Peyer's patch (tissue), 4 donors: ENCODE measurements around the gene ATP1B2. TPM values are rescaled to one million over a fixed set of nuclear protein-coding genes. Genes with fewer than 3 reads are reported as not detected.

Source experiments
- DNase-seq, 3 donors: peaks; one replicate each; pipeline ENCODE4 v3.0.0-alpha.2; 2017 to 2019
- H3K27ac ChIP-seq, 4 donors: fragments of 200-600 bp; sonication (generic); one replicate each; pipeline ENCODE4 v1.5.1; 2016 to 2019
- H3K27me3 ChIP-seq, 2 donors: fragments of 200-600 bp; sonication (generic); one replicate each; pipeline ENCODE4 v1.5.1; 2019
- H3K36me3 ChIP-seq, 3 donors: fragments of 200-600 bp; sonication (generic); one replicate each; pipeline ENCODE4 v1.5.1; 2016 to 2019
- H3K4me1 ChIP-seq, 4 donors: fragments of 200-600 bp; sonication (generic); one replicate each; pipeline ENCODE4 v1.5.1; 2016 to 2019
- H3K4me3 ChIP-seq, 4 donors: fragments of 200-600 bp; sonication (generic); 1 replicate in 3 of 4; 2 replicates in 1 of 4; pipeline ENCODE4 v1.5.1; 2016 to 2019; ENCODE audit warnings: mild to moderate bottlenecking in 1 of 4
- H3K9me3 ChIP-seq, 4 donors: fragments of 200-600 bp; sonication (generic); one replicate each; pipeline ENCODE4 v1.5.1; 2016 to 2019; ENCODE audit warnings: mild to moderate bottlenecking in 1 of 4
- POLR2A ChIP-seq, 2 donors: fragments of 450-650 bp; IDR thresholded peaks; one replicate each; pipeline ENCODE4 v1.5.1; 2017; ENCODE audit warnings: antibody characterized with exemption in 2 of 2, mild to moderate bottlenecking in 2 of 2, moderate library complexity in 2 of 2
- total RNA-seq, 4 donors: library from RNA; depleted of rRNA; stranded (reverse); fragments of >200 nt; gene quantifications; one replicate each; pipeline ENCODE4 v1.1.0, GENCODE V29; 2016
- TF ChIP-seq, protein P1 (sequence below), 6 experiments: fragments of 450-650 bp in 4 of 6; fragments of 200-600 bp in 2 of 6; sonication (generic) in 1 of 6; IDR thresholded peaks; one replicate each; pipeline ENCODE4 v1.5.1; 2017 to 2019; ENCODE audit warnings: antibody characterized with exemption in 6 of 6, mild to moderate bottlenecking in 3 of 6, moderate library complexity in 1 of 6

Gene ATP1B2
- total RNA-seq, 4 donors from 2014 or later, result 0.47 TPM; not detected in 3

GRCh38 chr17:7652388-7653356 is 1.9 kb downstream of the ATP1B2 start:
- TF ChIP-seq, protein P1, sequence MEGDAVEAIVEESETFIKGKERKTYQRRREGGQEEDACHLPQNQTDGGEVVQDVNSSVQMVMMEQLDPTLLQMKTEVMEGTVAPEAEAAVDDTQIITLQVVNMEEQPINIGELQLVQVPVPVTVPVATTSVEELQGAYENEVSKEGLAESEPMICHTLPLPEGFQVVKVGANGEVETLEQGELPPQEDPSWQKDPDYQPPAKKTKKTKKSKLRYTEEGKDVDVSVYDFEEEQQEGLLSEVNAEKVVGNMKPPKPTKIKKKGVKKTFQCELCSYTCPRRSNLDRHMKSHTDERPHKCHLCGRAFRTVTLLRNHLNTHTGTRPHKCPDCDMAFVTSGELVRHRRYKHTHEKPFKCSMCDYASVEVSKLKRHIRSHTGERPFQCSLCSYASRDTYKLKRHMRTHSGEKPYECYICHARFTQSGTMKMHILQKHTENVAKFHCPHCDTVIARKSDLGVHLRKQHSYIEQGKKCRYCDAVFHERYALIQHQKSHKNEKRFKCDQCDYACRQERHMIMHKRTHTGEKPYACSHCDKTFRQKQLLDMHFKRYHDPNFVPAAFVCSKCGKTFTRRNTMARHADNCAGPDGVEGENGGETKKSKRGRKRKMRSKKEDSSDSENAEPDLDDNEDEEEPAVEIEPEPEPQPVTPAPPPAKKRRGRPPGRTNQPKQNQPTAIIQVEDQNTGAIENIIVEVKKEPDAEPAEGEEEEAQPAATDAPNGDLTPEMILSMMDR (IDR thresholded peaks at IDR 0.05), result no peak
- no peak for TF ChIP-seq POLR2A (IDR thresholded peaks at IDR 0.05)
- peaks cover 0 to 23% of the 10 kb centered on the region in 2 donors for H3K27me3 ChIP-seq
- no peak overlapping the region for H3K27ac ChIP-seq
- H3K4me1 ChIP-seq, result peaks cover 0 to 20% (median 12%) of the 10 kb centered on the region in 4 donors
- H3K4me3 ChIP-seq, result no peak overlapping the region
- DNase-seq, result no peak
- no peaks in the 10 kb centered on the region for H3K9me3 ChIP-seq
- H3K36me3 ChIP-seq, result no peaks in the 10 kb centered on the region

DNA sequence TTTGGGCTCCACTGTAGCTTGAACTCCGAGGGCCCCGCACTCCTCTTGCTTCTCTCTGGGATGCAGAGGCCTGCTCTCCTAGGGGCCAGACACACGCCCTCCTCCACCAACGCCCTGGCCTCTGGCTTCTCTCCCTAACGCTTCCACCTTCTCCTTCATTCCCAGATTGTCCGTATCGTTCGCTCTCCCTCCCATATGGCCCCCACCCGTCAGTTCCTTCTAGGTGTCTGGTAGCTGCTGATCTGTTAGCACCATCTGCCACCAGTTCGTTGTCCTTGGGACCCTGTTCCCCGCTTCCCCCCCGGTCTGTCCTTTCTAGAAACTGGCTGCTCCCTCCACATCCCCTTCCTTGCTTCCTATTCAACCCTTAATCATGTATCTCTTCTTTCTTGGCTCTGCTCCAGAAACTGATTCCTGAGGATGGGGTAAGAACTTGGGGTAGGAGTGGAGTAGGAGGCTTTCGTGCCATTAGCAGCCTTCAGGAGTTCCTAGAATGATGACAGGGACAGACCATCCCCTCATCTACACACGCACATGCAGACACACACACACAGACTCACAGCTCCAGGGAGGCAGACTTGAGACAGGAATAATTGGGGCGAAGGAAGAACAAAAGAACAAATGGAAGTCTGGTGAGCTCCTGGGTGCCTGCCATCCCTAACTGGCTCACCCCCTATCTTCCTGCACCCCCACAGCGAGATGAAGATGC is 4.3 kb downstream of the ATP1B2 start:
- Histone ChIP-seq H3K27ac (no peak overlapping the region), H3K27me3 (peaks cover 0 to 20% of the 10 kb centered on the region in 2 donors), H3K4me3 (no peak overlapping the region), H3K36me3 (no peaks in the 10 kb centered on the region), H3K9me3 (no peaks in the 10 kb centered on the region), H3K4me1 (peaks cover 0 to 18% (median 11%) of the 10 kb centered on the region in 4 donors)
- no peak for DNase-seq
- TF ChIP-seq, protein P1 (IDR thresholded peaks at IDR 0.05), result no peak
- TF ChIP-seq POLR2A (IDR thresholded peaks at IDR 0.05), result no peak

- H3K4me3 ChIP-seq, result no peak overlapping the region
- no peaks in the 10 kb centered on the region for H3K36me3 ChIP-seq
- peaks cover 0 to 13% (median 6%) of the 10 kb centered on the region in 4 donors for H3K4me1 ChIP-seq
- no peak for DNase-seq
- TF ChIP-seq POLR2A (IDR thresholded peaks at IDR 0.05), result no peak
- TF ChIP-seq, protein P1 (IDR thresholded peaks at IDR 0.05), result no peak
- H3K27ac ChIP-seq, result no peak overlapping the region
- H3K9me3 ChIP-seq, result no peaks in the 10 kb centered on the region
- peaks cover 0 to 15% of the 10 kb centered on the region in 2 donors for H3K27me3 ChIP-seq
Measured at GRCh38 chr17:7655541-7655840, 4.8 kb downstream of the ATP1B2 start.

- Histone ChIP-seq H3K27me3 (no peaks in the 10 kb centered on the region), H3K27ac (no peak overlapping the region), H3K4me1 (no peaks in the 10 kb centered on the region), H3K4me3 (no peak overlapping the region), H3K9me3 (no peaks in the 10 kb centered on the region), H3K36me3 (no peaks in the 10 kb centered on the region)
- TF ChIP-seq, protein P1 (IDR thresholded peaks at IDR 0.05), result no peak
- no peak for TF ChIP-seq POLR2A (IDR thresholded peaks at IDR 0.05)
- no peak for DNase-seq
Measured at GRCh38 chr17:7656958-7657609, 6.4 kb downstream of the ATP1B2 start.

DNA sequence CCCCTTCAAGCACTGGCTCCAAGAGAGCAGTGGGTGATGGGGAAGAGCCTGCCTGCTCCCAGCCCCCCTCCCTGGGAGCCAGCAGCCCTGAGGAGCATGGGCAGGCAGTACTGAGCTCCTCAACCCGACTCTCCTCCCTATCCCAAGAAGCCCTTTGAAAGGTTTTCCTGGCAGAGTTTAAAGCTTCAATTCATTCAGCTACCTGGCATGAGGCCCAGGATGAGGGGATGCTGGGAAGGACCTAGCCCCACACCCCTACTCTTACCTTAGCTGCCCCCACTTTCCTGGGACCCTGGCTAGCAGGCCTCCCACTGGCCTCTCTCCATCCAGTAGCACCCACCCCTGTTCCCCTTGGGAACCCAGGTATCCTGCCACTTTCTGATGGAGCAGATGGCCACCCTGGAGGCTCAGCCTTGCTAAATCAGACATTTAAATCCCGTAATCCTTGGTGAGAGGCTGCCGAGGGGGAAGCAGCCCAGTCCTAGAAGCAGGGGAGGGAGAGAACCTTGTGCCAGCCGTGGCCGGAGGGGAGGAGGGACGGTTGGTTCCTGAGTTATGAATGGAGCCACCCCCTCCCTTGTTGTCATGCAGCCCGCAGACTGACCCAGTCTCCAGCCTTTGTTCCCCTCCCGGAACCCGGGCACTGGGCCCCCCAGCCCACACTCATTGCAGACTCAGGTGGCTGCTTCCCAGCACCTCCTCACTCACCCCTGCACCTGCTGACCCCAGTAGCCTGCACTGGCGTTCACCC is 17.1 kb downstream of the ATP1B2 start:
- no peak for DNase-seq
- H3K27me3 ChIP-seq, result no peaks in the 10 kb centered on the region
- TF ChIP-seq POLR2A (IDR thresholded peaks at IDR 0.05), result no peak
- TF ChIP-seq, protein P1 (IDR thresholded peaks at IDR 0.05), result no peak
- no peak overlapping the region for H3K27ac ChIP-seq
- no peaks in the 10 kb centered on the region for H3K4me1 ChIP-seq
- H3K36me3 ChIP-seq, result peaks cover 0 to 66% (median 0%) of the 10 kb centered on the region in 3 donors
- H3K4me3 ChIP-seq, result no peak overlapping the region
- no peaks in the 10 kb centered on the region for H3K9me3 ChIP-seq
